HepG2 (cell line): ENCODE data around the gene PTX4. TPM values are rescaled to one million over a fixed set of nuclear protein-coding genes. Genes with fewer than 3 reads are reported as not detected.

Experiments used
- AKAP8 ChIP-seq: sonication (generic); formaldehyde crosslinking; IDR thresholded peaks from 2 replicates; pipeline ENCODE4 v1.5.1; 2020; ENCODE audit warnings: mild to moderate bottlenecking, missing genetic modification reagents
- CHD4 ChIP-seq: fragments of 200-600 bp; sonication (generic); IDR thresholded peaks from 2 replicates; pipeline ENCODE4 v1.7.0; 2017; ENCODE audit warnings: mild to moderate bottlenecking, low read length, borderline replicate concordance
- ELF3 ChIP-seq: IDR thresholded peaks from 2 replicates; pipeline ENCODE4 v1.6.1; 2016; ENCODE audit warnings: missing genetic modification reagents, missing compliant biosample characterization
- FOXP1 ChIP-seq, 2 experiments: fragments of 450-650 bp in 1 of 2; IDR thresholded peaks; 2 replicates each; pipeline ENCODE4 v1.6.1; 2017 to 2018; ENCODE audit warnings: antibody characterized with exemption in 1 of 2
- ISL2 ChIP-seq: sonication (generic); formaldehyde crosslinking; IDR thresholded peaks from 2 replicates; pipeline ENCODE4 v1.5.0; 2020; ENCODE audit warnings: missing genetic modification reagents
- KDM5A ChIP-seq: fragments of 200-600 bp; sonication (generic); IDR thresholded peaks from 2 replicates; pipeline ENCODE4 v1.7.0; 2018; ENCODE audit warnings: antibody characterized with exemption, mild to moderate bottlenecking, low read length, borderline replicate concordance
- NCOA5 ChIP-seq: sonication (generic); formaldehyde crosslinking; IDR thresholded peaks from 2 replicates; pipeline ENCODE4 v1.4.0; 2020; ENCODE audit warnings: missing genetic modification reagents
- NFYC ChIP-seq: IDR thresholded peaks from 2 replicates; pipeline ENCODE4 v1.6.1; 2016; ENCODE audit warnings: missing genetic modification reagents, missing compliant biosample characterization
- PAF1 ChIP-seq: IDR thresholded peaks from 2 replicates; pipeline ENCODE4 v1.6.1; 2016; ENCODE audit warnings: missing genetic modification reagents, missing compliant biosample characterization
- POLR2AphosphoS2 ChIP-seq: IDR thresholded peaks from 2 replicates; pipeline ENCODE4 v1.6.1; 2011; ENCODE audit warnings: low read depth, low read length, improper control_type of control experiment
- RFXANK ChIP-seq: IDR thresholded peaks from 2 replicates; pipeline ENCODE4 v1.6.1; 2016
- TEF ChIP-seq: sonication (generic); formaldehyde crosslinking; IDR thresholded peaks from 2 replicates; pipeline ENCODE4 v1.5.0; 2020; ENCODE audit warnings: missing genetic modification reagents
- ZFP37 ChIP-seq: sonication (generic); formaldehyde crosslinking; IDR thresholded peaks from 2 replicates; pipeline ENCODE4 v1.4.0; 2020; ENCODE audit warnings: missing genetic modification reagents, borderline replicate concordance
- ZNF276 ChIP-seq: sonication (generic); formaldehyde crosslinking; IDR thresholded peaks from 2 replicates; pipeline ENCODE4 v1.4.0; 2020; ENCODE audit warnings: mild to moderate bottlenecking, low read depth, missing genetic modification reagents
- ZNF431 ChIP-seq: sonication (generic); formaldehyde crosslinking; IDR thresholded peaks from 2 replicates; pipeline ENCODE4 v1.9.0; 2022; ENCODE audit warnings: missing genetic modification reagents, low read depth, mild to moderate bottlenecking, borderline replicate concordance
- ZNF567 ChIP-seq: sonication (generic); formaldehyde crosslinking; IDR thresholded peaks from 2 replicates; pipeline ENCODE4 v1.8.1; 2023; ENCODE audit warnings: mild to moderate bottlenecking, missing genetic modification reagents, borderline replicate concordance
- ZNF816 ChIP-seq: sonication (generic); formaldehyde crosslinking; IDR thresholded peaks from 2 replicates; pipeline ENCODE4 v1.8.0; 2022; ENCODE audit warnings: missing genetic modification reagents, mild to moderate bottlenecking, borderline replicate concordance
- polyA plus RNA-seq, 8 experiments: library from polyadenylated mRNA; depleted of rRNA in 3 of 8; stranded (reverse) in 7 of 8; unstranded in 1 of 8; fragments of >200 nt; fragmentation: Illumina TruSeq in 4 of 8; extraction: Trizol in 4 of 8; gene quantifications; 2 replicates each; pipeline versions ENCODE4 v1.2.1 to v1.2.3, GENCODE V29; 2011 to 2016; ENCODE audit warnings: low read depth in 4 of 8, missing spikeins in 1 of 8, mixed read lengths in 1 of 8; ENCODE audit not compliant: insufficient read depth in 1 of 8
- total RNA-seq, 5 experiments: library from RNA; depleted of rRNA; stranded (reverse); fragments of >200 nt; fragmentation: Illumina TruSeq; extraction: Trizol; gene quantifications; 2 replicates each; pipeline ENCODE4 v1.2.3, GENCODE V29; 2016; ENCODE audit warnings: low read depth in 1 of 5
- TF ChIP-seq, protein P1 (sequence below): IDR thresholded peaks from 2 replicates; pipeline ENCODE4 v1.6.1; 2016; ENCODE audit warnings: missing compliant biosample characterization, missing genetic modification reagents, borderline replicate concordance
- TF ChIP-seq, protein P2 (sequence below): sonication (generic); formaldehyde crosslinking; IDR thresholded peaks from 2 replicates; pipeline ENCODE4 v1.8.1; 2023; ENCODE audit warnings: missing genetic modification reagents, mild to moderate bottlenecking, borderline replicate concordance
- TF ChIP-seq, protein P3 (sequence below): sonication (generic); formaldehyde crosslinking; IDR thresholded peaks from 2 replicates; pipeline ENCODE4 v1.4.0; 2020; ENCODE audit warnings: low read depth, mild to moderate bottlenecking, missing genetic modification reagents
- TF ChIP-seq, protein P4 (sequence below): sonication (generic); formaldehyde crosslinking; IDR thresholded peaks from 2 replicates; pipeline ENCODE4 v1.4.0; 2020; ENCODE audit warnings: missing genetic modification reagents, mild to moderate bottlenecking, borderline replicate concordance

The PTX4 gene
- total and polyA plus RNA-seq, 2 of the 13 experiments (the other 11 are each of a cell fraction or from before 2014, with no cell fraction given), result 0.04 TPM; not detected in 1

GRCh38 chr16:1474796-1475551 is 13.8 kb downstream of the PTX4 start, which contains the start of gene CLCN7 (continued):
- TF ChIP-seq, protein P1, sequence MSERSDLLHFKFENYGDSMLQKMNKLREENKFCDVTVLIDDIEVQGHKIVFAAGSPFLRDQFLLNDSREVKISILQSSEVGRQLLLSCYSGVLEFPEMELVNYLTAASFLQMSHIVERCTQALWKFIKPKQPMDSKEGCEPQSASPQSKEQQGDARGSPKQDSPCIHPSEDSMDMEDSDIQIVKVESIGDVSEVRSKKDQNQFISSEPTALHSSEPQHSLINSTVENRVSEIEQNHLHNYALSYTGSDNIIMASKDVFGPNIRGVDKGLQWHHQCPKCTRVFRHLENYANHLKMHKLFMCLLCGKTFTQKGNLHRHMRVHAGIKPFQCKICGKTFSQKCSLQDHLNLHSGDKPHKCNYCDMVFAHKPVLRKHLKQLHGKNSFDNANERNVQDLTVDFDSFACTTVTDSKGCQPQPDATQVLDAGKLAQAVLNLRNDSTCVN (CRISPR knock-in tag), result 0 out of 2 replicates have a peak, but pooled peaks have one; percentile 74
- TF ChIP-seq NFYC, result no peak; the same call in 1 of the 2 replicates
- no peak for TF ChIP-seq CHD4
- TF ChIP-seq FOXP1 (IDR thresholded peaks at IDR 0.05), result no peak
- TF ChIP-seq FOXP1 (CRISPR knock-in tag; IDR thresholded peaks at IDR 0.05), result 0 out of 2 replicates have a peak, but pooled peaks have one; percentile 5
- TF ChIP-seq POLR2AphosphoS2, result no peak
- TF ChIP-seq, protein P2, sequence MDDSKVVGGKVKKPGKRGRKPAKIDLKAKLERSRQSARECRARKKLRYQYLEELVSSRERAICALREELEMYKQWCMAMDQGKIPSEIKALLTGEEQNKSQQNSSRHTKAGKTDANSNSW (CRISPR knock-in tag), result peak; percentile 93; the same call in 1 of the 2 replicates
- peak; percentile 30; the same call in 1 of the 2 replicates for TF ChIP-seq RFXANK (CRISPR knock-in tag)
- TF ChIP-seq NCOA5 (CRISPR knock-in tag), result no peak
- TF ChIP-seq, protein P3, sequence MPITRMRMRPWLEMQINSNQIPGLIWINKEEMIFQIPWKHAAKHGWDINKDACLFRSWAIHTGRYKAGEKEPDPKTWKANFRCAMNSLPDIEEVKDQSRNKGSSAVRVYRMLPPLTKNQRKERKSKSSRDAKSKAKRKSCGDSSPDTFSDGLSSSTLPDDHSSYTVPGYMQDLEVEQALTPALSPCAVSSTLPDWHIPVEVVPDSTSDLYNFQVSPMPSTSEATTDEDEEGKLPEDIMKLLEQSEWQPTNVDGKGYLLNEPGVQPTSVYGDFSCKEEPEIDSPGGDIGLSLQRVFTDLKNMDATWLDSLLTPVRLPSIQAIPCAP (CRISPR knock-in tag), result no peak
- TF ChIP-seq ZFP37 (CRISPR knock-in tag), result peak; percentile 59; the same call in 1 of the 2 replicates
- TF ChIP-seq ELF3 (CRISPR knock-in tag), result peak; percentile 82
- peak; percentile 84; the same call in 1 of the 2 replicates for TF ChIP-seq ZNF431
- TF ChIP-seq, protein P4, sequence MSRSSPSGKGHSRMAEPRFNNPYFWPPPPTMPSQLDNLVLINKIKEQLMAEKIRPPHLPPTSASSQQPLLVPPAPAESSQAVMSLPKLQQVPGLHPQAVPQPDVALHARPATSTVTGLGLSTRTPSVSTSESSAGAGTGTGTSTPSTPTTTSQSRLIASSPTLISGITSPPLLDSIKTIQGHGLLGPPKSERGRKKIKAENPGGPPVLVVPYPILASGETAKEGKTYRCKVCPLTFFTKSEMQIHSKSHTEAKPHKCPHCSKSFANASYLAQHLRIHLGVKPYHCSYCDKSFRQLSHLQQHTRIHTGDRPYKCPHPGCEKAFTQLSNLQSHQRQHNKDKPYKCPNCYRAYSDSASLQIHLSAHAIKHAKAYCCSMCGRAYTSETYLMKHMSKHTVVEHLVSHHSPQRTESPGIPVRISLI (CRISPR knock-in tag), result no peak; the same call in 1 of the 2 replicates
- TF ChIP-seq TEF (CRISPR knock-in tag), result peak; percentile 53; the same call in 1 of the 2 replicates
- TF ChIP-seq ZNF276 (CRISPR knock-in tag), result peak; percentile 69; the same call in 1 of the 2 replicates
- peak; percentile 78 for TF ChIP-seq KDM5A
- no peak for TF ChIP-seq ZNF567 (CRISPR knock-in tag)
- peak; percentile 38; the same call in 1 of the 2 replicates for TF ChIP-seq AKAP8 (CRISPR knock-in tag)
- no peak for TF ChIP-seq PAF1 (CRISPR knock-in tag)
- TF ChIP-seq ISL2 (CRISPR knock-in tag), result peak; percentile 63; the same call in 1 of the 2 replicates
- peak; percentile 88; the same call in 1 of the 2 replicates for TF ChIP-seq ZNF816 (CRISPR knock-in tag)
